HG02840 (cell line): ENCODE results near the gene VPS33A.
"Not testable (repeated sequence)": the region's sequence is repeated elsewhere in the genome, so short reads cannot be mapped to it uniquely, and the experiment has no call there.

ENCODE experiments used
- ATAC-seq: cut with Tn5 transposase; IDR thresholded peaks from one replicate; pipeline ENCODE4 v1.9.1; 2021; ENCODE audit warnings: mild to moderate bottlenecking, moderate library complexity, moderate number of reproducible peaks; ENCODE audit not compliant: unreplicated experiment, low FRiP score

VPS33A gene

DNA sequence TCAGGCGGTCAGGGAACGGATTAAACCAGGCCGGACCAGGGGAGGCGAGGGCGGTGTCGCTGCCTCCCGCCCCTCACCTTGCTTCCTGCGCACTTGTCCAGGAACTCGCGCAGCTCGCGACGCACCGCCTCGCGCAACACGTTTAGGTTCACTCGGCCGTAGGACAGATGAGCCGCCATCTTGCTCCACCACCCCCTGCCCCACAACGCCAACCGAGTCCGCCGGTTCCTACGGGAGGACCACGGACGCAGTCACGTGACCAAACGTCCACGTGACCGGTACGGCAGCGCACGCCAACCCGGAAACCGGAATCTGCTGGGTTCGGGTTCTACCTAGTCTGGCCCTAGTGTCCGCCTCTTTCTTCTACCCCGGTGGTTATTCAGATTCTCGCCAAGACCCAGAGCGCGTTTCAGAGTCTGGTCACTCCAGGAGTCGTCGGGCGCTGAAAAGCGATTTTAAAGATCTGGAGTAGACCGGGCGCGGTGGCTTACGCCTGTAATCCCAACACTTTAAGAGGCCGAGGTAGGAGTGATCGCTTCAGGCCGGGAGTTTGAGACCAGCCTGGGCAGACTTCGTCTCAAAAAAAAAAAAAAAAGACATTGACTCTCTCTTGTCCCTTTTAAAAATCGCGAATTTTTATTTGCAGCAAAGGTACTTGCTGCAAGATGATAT lies at the start of gene VPS33A:
VPS33A (minus strand) TSS at position 265 of the 672 bp plus-strand sequence; CDS start at position 179, 86 bp downstream.
- ATAC-seq, result peak; percentile 86

GRCh38 chr12:122312926-122313325 lies 46.6 kb upstream of the VPS33A start:
- ATAC-seq, result no peak

DNA sequence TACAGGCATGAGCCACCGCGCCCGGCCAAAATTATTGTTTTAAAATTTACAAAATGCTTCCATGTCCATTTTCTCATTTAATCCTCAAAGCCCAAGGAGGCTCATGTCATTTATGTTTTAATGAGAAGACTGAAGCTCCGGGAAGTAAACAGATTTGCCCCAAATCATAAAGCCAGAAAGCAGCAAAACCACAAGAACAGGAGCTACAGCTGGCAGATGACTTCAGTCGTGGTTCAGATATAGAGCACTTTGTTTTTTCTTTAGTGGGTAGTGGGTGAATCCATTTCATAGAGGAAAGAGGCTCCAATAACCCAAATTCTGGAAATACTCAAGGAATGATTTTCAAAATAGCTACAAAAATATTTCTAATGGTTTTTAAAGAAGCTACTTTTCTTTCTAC lies 45.4 kb upstream of the VPS33A start:
- no peak for ATAC-seq

DNA sequence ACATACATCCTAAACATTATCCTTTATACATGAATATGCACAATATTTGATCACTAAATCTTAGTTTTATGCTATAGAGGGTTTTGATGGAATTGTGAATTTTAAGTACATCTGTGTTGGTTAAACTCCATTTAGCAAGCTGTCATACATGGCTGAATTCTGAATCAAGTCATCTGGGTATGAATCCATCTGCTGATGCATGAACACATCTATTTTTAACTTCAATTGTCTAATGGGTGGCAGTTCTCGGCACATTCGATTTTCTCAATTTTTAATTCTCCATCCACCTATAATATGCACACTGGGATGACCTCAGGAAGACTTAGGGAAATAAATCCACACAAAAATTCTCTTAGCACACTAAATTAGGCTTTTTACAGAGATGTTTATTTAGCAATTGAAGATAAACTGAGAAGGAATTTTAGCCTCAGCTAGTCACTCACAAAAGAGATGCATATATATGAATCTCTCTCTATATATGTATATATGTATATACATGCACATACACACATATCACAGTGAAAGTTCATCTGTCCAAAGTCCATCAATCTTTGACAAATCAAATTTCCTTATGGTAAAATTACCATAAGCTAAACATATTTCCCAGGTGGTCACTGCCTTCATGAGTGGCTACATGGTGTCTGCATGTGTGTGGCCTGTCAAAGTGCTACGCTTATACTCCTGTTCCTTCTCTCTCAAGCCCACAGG lies 44.5 kb upstream of the VPS33A start:
- ATAC-seq, result no peak

- no peak for ATAC-seq
Observed at GRCh38 chr12:122309564-122310121, 43.3 kb upstream of the VPS33A start.

- no peak for ATAC-seq
Observed at GRCh38 chr12:122308811-122309210, 42.5 kb upstream of the VPS33A start.

DNA sequence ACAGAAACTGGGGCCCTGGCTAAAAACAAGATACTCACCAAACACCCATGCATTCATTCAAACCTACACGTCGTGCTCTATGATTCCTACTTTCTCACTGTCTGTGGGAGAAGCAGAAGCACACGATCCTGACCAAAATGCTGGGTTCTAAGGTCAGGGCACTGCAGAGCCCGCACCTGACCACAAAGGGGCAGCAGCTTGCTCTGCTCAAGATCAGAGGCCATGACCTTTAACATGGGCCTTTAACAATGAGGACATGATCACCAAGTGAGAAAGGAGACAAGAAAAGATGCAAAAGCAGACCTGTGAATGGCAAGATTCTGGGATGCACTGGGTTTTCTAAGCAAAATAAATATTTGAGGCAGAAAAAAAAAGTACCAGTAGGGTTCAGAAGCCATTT lies 40.1 kb upstream of the VPS33A start:
- no peak for ATAC-seq

DNA sequence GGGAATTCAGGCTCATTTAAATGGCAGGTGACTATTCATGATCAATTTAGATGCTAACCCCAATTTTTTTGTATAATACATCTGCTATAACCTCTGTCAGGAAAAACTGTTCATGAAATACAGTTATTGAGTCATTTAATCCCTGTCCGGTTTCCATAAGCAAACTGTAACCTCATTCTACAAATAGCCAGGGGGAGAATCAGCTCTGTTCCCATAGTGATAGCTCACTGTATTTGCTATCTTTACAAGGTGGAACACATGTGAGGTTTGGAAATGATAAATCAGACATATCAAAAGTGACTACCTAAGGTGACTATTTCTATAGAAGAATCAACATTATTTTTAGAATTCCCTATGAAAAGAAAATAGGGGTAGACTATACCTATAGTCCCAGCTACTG lies 38.6 kb upstream of the VPS33A start:
- no peak for ATAC-seq

GRCh38 chr12:122303068-122303467 lies 36.8 kb upstream of the VPS33A start:
- ATAC-seq, result no peak

DNA sequence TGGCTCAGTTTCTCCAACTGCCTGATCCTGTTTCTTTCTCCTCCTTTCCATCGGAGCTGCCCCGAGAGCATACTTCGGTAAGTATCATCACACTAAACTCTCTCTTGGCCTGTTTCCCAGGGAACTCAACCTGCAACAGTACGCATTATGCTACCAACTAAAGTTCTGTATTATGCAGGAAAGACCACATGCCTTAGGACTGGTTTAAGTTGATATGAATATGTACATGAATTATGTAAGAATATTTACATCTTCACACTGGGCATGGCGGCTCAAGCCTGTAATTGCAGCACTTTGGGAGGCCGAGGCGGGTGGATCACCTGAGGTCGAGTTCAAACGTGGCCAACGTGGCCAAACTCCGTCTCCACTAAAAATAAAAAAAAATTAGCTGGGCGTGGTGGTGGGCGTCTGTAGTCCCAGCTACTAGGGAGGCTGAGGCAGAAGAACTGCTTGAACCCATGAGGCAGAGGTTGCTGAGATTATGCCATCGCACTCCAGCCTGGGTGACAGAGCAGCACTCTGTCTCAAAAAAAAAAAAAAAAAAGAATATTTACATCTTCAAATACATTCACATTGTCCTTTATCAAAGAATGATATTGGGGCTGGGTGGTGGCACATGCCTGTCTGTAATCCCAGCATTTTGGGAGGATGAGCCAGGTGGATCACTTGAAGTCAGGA lies 31.9 kb upstream of the VPS33A start:
- ATAC-seq, result no peak

DNA sequence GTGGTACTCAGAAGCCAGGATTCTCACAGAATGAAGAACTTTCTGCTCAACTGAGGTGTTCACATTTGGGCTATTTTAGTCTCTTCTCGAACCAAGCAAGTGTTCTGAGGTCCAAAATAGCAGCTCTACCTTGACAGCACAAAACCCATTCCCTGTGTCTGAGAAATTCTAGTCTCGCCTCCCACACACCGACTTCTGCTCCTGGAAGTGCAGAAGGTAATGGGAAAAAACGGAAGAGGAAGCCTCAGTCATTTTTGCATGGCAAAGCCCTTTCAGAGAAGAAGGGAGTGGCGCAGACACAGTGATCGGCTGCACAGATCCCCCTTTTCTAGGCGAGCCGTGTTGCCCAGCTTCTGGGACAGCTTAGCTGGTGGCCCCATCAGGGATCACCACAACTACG lies 31.2 kb upstream of the VPS33A start:
- no peak for ATAC-seq

DNA sequence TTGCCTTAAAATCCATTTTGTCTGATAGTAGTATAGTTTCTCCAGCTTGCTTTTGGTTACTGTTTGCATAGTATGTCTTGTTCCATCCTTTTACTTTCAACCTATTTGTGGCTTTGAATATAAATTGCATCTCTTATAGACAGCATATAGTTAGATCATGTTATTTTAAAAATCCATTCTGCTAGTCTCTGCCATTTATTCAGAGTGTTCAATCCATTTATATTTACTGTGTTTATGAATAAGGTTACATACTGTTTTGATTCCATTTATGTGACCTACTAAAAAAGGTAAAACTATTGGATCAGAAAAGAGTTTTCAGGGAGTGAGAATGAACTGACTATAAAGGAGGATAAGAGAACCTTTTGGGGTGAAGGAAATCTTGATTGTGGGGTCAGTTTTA lies 29.6 kb upstream of the VPS33A start:
- ATAC-seq, result no peak

DNA sequence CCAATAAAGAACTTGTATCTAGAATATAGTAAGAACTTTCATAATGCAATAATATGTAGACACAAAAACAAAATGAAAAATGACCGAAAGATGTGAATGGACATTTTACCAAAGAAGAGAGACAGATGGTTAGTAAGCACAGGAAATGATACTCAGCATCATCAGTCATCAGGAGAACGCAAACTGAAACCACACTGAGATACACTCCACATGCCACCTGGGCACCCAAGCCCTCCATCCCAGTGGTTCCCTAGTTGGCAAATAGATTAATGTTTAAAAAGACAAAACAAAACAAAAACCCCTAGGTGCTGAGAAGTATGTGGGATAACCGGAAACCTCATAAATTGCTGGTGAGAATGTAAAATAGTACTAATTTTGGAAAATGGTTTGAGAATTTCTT lies 26.8 kb upstream of the VPS33A start:
- ATAC-seq, result no peak

DNA sequence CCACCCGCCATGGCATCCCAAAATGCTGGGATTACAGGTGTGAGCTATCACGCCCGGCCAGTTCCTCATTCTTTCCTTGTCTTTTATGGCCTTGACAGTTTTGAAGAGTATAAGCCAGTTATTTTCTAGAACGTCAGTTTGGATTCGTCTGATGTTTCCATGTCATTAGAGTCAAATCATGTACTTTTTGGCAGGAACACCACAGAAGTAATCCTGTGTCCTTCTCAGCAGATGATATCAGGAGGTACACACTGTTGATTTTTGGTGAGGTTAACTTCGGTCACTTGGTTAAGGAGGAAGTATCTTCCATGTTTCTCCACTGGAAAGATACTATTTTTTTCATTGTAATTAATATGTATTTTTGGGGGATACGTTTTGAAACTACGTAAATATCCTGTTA lies 25.1 kb upstream of the VPS33A start:
- no peak for ATAC-seq

DNA sequence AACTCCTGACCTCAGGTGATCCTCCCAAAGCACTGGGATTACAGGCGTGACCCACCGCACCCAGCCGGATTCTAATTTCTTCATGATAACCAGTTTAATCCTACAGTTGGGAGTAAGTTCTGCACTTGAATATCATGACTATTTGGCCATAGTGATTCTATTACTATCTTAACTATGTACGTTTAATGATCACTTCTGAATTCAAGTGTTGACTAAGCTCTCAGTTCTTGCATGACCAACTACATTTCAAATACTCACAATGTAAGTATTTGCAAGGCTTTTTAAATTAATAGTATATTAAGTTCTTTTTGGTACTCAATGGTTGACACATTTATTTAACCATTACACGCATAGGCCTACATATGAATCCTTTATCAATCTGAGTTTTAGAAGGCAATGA lies 17.4 kb upstream of the VPS33A start:
- no peak for ATAC-seq

- ATAC-seq, result no peak
Observed at GRCh38 chr12:122282061-122282460, 15.8 kb upstream of the VPS33A start.

DNA sequence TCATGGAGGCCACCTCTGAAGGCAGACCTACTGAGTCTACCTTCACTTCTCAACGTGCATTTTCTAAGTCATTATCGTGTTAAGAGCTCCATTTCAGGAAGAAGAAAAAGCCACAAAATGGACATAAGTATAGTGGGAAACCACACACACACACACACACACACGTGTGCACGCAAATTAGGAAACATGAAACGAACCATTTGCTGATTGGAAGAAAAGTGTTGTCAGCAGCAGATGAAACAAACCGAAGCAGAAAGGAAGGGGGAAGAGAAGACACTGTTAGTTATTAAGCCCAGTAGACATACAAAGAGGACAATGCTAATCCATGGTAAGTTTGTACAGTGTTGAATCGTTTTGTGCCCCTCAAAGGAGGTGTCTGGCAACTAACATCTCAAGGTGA lies 9.9 kb upstream of the VPS33A start:
- ATAC-seq, result no peak

- no peak for ATAC-seq
Observed at GRCh38 chr12:122275459-122275858, 9.2 kb upstream of the VPS33A start.

- ATAC-seq, result peak; percentile 24
Observed at GRCh38 chr12:122265886-122266229, 436 bp downstream of the VPS33A start.

- no peak for ATAC-seq
Observed at GRCh38 chr12:122265476-122265875, 818 bp downstream of the VPS33A start.

DNA sequence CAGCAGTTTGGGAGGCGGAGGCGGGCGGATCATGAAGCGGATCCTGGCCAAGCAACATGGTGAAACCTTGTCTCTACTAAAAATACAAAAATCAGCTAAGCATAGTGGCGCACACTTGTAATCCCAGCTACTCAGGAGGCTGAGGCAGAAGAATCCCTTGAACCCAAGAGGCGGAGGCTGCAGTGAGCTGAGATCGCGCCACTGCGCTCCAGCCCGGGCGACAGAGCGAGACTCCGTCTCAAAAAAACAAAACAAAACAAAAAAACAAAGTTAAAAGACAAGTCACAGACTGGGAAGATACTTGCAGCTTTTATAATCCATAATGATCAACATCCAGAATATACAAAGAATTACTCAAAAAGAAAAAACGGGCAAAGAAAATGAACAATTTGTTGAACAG lies 5.6 kb downstream of the VPS33A start:
- not testable (repeated sequence) for ATAC-seq
